RWPE2 (cell line): Measurements from ENCODE around the gene IRX1.

ENCODE experiments used
- ATAC-seq: fragments of 200-7000 bp; cut with Tn5 transposase; 3 replicates; pipeline ENCODE4 v1.9.1; 2021; ENCODE audit warnings: low read depth
- DNase-seq: peaks from one replicate; pipeline ENCODE4 v3.0.0-alpha.2; 2020; ENCODE audit warnings: low spot score
- H3K27ac ChIP-seq: fragments of 450-650 bp; 2 replicates; pipeline ENCODE4 v1.5.1; 2017; ENCODE audit warnings: mild to moderate bottlenecking; ENCODE audit not compliant: poor library complexity, severe bottlenecking
- H3K27me3 ChIP-seq: fragments of 250-450 bp; sonication (Bioruptor Pico); 2 replicates; pipeline ENCODE4 v1.5.1; 2021; ENCODE audit warnings: mild to moderate bottlenecking, moderate library complexity; ENCODE audit not compliant: insufficient read depth, poor library complexity, severe bottlenecking
- H3K36me3 ChIP-seq: fragments of 250-450 bp; sonication (Bioruptor Pico); 2 replicates; pipeline ENCODE4 v1.5.1; 2020; ENCODE audit warnings: low read depth, mild to moderate bottlenecking, moderate library complexity
- H3K4me1 ChIP-seq: fragments of 250-450 bp; sonication (Bioruptor Pico); 2 replicates; pipeline ENCODE4 v1.5.1; 2021; ENCODE audit warnings: mild to moderate bottlenecking, moderate library complexity; ENCODE audit not compliant: insufficient read depth, poor library complexity, severe bottlenecking
- H3K4me3 ChIP-seq: fragments of 250-450 bp; sonication (Bioruptor Pico); 2 replicates; pipeline ENCODE4 v1.5.1; 2021; ENCODE audit warnings: mild to moderate bottlenecking, moderate library complexity; ENCODE audit not compliant: severe bottlenecking
- H3K9me3 ChIP-seq: fragments of 250-450 bp; sonication (Bioruptor Pico); 2 replicates; pipeline ENCODE4 v1.5.1; 2021; ENCODE audit warnings: mild to moderate bottlenecking, moderate library complexity; ENCODE audit not compliant: severe bottlenecking
- TF ChIP-seq, protein P1 (sequence below): fragments of 450-650 bp; IDR thresholded peaks from one replicate; pipeline ENCODE4 v1.5.1; 2017; ENCODE audit warnings: mild to moderate bottlenecking, moderate library complexity; ENCODE audit not compliant: poor library complexity, severe bottlenecking

Gene IRX1

DNA sequence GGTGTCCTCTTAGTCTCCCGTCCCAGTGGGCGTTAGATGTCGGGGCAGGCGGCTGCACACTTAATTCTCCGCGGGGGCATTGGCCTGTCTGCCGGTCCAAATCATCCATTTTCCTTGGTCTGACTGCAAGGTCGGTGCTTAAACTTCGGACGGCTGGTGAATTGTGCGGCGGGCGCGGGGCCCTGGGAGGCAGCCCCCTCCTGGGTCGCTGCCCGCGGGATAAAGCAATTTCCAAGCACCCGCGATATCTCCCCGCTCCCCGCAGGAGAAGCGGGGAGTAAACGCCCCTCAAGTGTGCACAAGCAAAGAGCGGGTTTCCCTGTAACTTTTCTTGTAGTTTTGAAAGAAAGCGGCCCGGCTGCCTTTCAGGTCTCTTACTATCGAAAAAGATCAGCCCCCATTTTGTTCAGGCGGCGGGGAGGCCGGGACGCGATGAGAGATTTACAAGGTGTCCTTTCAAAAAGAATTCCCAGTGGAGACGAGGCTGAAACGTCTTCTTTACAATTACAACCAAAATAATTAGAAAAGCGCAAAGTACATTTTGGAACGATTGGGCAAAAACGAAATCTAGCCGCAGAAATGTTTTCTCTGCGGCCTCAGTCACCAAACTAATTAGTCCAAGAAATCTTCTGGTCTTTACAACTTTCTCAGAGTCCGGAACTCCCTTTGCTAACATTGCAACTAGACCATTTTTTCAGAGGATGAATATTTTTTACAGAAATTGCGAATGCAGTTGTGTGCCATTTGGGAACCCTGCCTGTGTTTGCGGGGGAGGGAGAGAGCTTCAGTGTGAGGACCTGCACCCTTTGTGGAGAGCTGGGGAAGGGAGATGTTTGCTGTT lies 1.8 kb downstream of the IRX1 start:
- no peak overlapping the region for H3K27ac ChIP-seq
- TF ChIP-seq, protein P1, sequence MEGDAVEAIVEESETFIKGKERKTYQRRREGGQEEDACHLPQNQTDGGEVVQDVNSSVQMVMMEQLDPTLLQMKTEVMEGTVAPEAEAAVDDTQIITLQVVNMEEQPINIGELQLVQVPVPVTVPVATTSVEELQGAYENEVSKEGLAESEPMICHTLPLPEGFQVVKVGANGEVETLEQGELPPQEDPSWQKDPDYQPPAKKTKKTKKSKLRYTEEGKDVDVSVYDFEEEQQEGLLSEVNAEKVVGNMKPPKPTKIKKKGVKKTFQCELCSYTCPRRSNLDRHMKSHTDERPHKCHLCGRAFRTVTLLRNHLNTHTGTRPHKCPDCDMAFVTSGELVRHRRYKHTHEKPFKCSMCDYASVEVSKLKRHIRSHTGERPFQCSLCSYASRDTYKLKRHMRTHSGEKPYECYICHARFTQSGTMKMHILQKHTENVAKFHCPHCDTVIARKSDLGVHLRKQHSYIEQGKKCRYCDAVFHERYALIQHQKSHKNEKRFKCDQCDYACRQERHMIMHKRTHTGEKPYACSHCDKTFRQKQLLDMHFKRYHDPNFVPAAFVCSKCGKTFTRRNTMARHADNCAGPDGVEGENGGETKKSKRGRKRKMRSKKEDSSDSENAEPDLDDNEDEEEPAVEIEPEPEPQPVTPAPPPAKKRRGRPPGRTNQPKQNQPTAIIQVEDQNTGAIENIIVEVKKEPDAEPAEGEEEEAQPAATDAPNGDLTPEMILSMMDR, result no peak
- H3K36me3 ChIP-seq, result no peaks in the 10 kb centered on the region
- no peaks in the 10 kb centered on the region for H3K4me1 ChIP-seq
- no peak for ATAC-seq
- no peak for DNase-seq
- H3K9me3 ChIP-seq, result no peaks in the 10 kb centered on the region
- H3K4me3 ChIP-seq, result no peak overlapping the region
- H3K27me3 ChIP-seq, result peaks cover 62% of the 10 kb centered on the region

GRCh38 chr5:3598207-3598606 lies 2.6 kb downstream of the IRX1 start:
- Histone ChIP-seq H3K4me3 (no peak overlapping the region), H3K27me3 (peaks cover 62% of the 10 kb centered on the region), H3K9me3 (no peaks in the 10 kb centered on the region), H3K4me1 (no peaks in the 10 kb centered on the region), H3K27ac (no peak overlapping the region), H3K36me3 (no peaks in the 10 kb centered on the region)
- TF ChIP-seq, protein P1, result no peak
- no peak for DNase-seq
- ATAC-seq, result no peak

GRCh38 chr5:3598769-3599211 lies 3.2 kb downstream of the IRX1 start:
- H3K9me3 ChIP-seq, result no peaks in the 10 kb centered on the region
- no peak for ATAC-seq
- peaks cover 60% of the 10 kb centered on the region for H3K27me3 ChIP-seq
- H3K4me1 ChIP-seq, result no peaks in the 10 kb centered on the region
- no peak overlapping the region for H3K27ac ChIP-seq
- no peaks in the 10 kb centered on the region for H3K36me3 ChIP-seq
- no peak for DNase-seq
- TF ChIP-seq, protein P1, result no peak
- no peak overlapping the region for H3K4me3 ChIP-seq

DNA sequence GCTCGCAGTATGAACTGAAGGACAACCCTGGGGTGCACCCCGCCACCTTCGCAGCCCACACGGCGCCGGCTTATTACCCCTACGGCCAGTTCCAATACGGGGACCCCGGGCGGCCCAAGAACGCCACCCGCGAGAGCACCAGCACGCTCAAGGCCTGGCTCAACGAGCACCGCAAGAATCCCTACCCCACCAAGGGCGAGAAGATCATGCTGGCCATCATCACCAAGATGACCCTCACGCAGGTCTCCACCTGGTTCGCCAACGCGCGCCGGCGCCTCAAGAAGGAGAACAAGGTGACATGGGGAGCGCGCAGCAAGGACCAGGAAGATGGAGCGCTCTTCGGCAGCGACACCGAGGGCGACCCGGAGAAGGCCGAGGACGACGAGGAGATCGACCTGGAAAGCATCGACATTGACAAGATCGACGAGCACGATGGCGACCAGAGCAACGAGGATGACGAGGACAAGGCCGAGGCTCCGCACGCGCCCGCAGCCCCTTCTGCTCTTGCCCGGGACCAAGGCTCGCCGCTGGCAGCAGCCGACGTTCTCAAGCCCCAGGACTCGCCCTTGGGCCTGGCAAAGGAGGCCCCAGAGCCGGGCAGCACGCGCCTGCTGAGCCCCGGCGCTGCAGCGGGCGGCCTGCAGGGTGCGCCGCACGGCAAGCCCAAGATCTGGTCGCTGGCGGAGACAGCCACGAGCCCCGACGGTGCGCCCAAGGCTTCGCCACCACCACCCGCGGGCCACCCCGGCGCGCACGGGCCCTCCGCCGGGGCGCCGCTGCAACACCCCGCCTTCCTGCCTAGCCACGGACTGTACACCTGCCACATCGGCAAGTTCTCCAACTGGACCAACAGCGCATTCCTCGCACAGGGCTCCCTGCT lies 3.8 kb downstream of the IRX1 start:
- Histone ChIP-seq H3K27me3 (peaks cover 53% of the 10 kb centered on the region), H3K27ac (no peak overlapping the region), H3K9me3 (no peaks in the 10 kb centered on the region), H3K4me1 (no peaks in the 10 kb centered on the region), H3K4me3 (no peak overlapping the region), H3K36me3 (no peaks in the 10 kb centered on the region)
- no peak for ATAC-seq
- DNase-seq, result peak; percentile 60
- TF ChIP-seq, protein P1, result peak; percentile 11
